ENCODE measurements around the gene CHST1. TPM values are rescaled to one million over a fixed set of nuclear protein-coding genes. Genes with fewer than 3 reads are reported as not detected.

Gene CHST1
- total and polyA plus RNA-seq, 10 of the 15 experiments (the other 5 are each of a cell fraction or from before 2014, with no cell fraction given), result not detected

DNA sequence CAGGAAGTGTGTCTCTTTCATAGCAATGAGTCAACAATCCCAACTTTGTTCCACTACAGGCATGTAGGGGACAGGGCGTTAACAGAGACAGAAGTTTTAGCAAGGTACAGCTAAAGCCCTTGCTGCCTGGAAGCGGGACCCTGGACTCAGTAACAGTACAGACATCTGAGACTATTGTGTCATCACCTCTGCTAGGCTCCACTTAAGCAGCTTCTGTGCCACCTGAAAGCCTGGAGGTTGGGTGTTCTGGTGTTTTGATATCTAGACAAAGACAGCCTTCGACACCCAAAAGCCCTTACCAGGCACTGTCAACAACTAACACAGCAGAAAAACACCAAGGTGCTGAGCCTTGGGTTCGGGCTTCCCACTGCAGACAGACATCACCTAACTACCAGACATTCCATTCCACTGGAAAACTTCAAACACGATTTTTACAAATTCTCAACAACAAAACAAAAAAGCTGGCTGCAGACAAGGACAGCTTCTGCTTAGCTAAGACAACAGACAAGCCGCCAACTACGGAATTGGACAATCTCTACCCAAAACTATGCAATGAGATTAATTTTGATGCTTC is 20.6 kb upstream of the CHST1 start:
- ChIA-PET CTCF (no interaction called here), RAD21 (ENCODE audit: unreplicated experiment) (no interaction called here), POLR2A (no interaction called here), SMC1A (ENCODE audit: uncharacterized antibody, unreplicated experiment) (no interaction called here)
- DNase-seq (ENCODE audit: low read depth, low spot score), result no peak
- TF ChIP-seq, protein P1, sequence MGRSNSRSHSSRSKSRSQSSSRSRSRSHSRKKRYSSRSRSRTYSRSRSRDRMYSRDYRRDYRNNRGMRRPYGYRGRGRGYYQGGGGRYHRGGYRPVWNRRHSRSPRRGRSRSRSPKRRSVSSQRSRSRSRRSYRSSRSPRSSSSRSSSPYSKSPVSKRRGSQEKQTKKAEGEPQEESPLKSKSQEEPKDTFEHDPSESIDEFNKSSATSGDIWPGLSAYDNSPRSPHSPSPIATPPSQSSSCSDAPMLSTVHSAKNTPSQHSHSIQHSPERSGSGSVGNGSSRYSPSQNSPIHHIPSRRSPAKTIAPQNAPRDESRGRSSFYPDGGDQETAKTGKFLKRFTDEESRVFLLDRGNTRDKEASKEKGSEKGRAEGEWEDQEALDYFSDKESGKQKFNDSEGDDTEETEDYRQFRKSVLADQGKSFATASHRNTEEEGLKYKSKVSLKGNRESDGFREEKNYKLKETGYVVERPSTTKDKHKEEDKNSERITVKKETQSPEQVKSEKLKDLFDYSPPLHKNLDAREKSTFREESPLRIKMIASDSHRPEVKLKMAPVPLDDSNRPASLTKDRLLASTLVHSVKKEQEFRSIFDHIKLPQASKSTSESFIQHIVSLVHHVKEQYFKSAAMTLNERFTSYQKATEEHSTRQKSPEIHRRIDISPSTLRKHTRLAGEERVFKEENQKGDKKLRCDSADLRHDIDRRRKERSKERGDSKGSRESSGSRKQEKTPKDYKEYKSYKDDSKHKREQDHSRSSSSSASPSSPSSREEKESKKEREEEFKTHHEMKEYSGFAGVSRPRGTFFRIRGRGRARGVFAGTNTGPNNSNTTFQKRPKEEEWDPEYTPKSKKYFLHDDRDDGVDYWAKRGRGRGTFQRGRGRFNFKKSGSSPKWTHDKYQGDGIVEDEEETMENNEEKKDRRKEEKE (IDR thresholded peaks at IDR 0.05), result no peak
- TF ChIP-seq RCOR1 (conservative IDR thresholded peaks at IDR 0.05; ENCODE audit: low read depth, low read length), result no peak
- TF ChIP-seq SREBF2 (IDR thresholded peaks at IDR 0.05; ENCODE audit: low read length), result no peak
- TF ChIP-seq NFXL1 (IDR thresholded peaks at IDR 0.05; ENCODE audit: borderline replicate concordance), result no peak
- Histone ChIP-seq H3K4me1 (ENCODE audit: control insufficient read depth, insufficient read depth, low read length) (no peaks in the 10 kb centered on the region), H3K4me3 (no peak overlapping the region), H2AFZ (ENCODE audit: control insufficient read depth, low read depth, low read length) (no peak overlapping the region), H3K27me3 (replicated peaks in 1 of 2; ENCODE audit: control insufficient read depth in 2 of 2, insufficient read depth in 2 of 2, low read length in 1 of 2) (peaks cover 0 to 3% of the 10 kb centered on the region in 2 experiments; a peak in 3 of 4 replicates), H4K20me1 (ENCODE audit: control insufficient read depth, insufficient read depth) (no peaks in the 10 kb centered on the region), H3K9me3 (replicated peaks; ENCODE audit: control insufficient read depth, insufficient read depth, low read length) (no peaks in the 10 kb centered on the region), H3K9ac (ENCODE audit: control insufficient read depth, insufficient read depth, low read length) (no peak overlapping the region), H3K79me2 (ENCODE audit: control insufficient read depth, insufficient read depth, low read length) (no peaks in the 10 kb centered on the region), H3K36me3 (ENCODE audit: control insufficient read depth in 2 of 2, insufficient read depth in 2 of 2, low read length in 1 of 2) (no peaks in the 10 kb centered on the region), H3K27ac (ENCODE audit: control insufficient read depth, insufficient read depth) (no peak overlapping the region), H3K4me2 (ENCODE audit: control insufficient read depth, insufficient read depth) (no peak overlapping the region)
- no peak for ATAC-seq
- intact Hi-C loops (cut with micrococcal nuclease; ENCODE audit: unreplicated experiment) (no loop called here), in situ Hi-C loops (cut with MboI) (no loop called here)
- no peak for FAIRE-seq
- BruUV-seq (replicated peaks), result no TSS peak
- WGBS (ENCODE audit: insufficient coverage, insufficient replicate concordance, low lambda C conversion rate, missing lambda C conversion rate), result 30% methylated on average over 7 of the region's 7 CpGs

DNA sequence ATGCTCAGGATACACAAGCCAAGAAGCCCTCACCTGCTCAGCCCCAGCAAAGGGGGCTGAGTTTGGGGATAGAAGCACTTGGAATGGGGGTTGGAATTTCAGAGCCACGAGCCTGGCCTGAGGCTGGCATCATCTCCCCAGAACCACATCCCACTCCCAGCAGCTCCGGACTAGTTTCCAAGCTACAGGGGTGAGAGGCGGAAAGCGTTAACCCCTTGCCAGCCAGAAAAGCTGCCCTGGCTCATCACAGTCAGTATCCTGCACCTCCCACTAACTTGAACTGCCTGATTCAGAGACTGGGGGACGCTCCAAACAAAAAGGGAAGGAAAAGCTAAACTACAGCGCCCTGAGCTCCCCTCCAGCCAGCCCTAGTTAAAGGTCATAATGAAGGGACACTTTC is 19.0 kb upstream of the CHST1 start:
- Histone ChIP-seq H3K4me3 (no peak overlapping the region), H3K27ac (ENCODE audit: control insufficient read depth, insufficient read depth) (no peak overlapping the region), H3K4me1 (ENCODE audit: control insufficient read depth, insufficient read depth, low read length) (no peaks in the 10 kb centered on the region), H3K36me3 (ENCODE audit: control insufficient read depth in 2 of 2, insufficient read depth in 2 of 2, low read length in 1 of 2) (no peaks in the 10 kb centered on the region), H4K20me1 (ENCODE audit: control insufficient read depth, insufficient read depth) (no peaks in the 10 kb centered on the region), H3K27me3 (replicated peaks in 1 of 2; ENCODE audit: control insufficient read depth in 2 of 2, insufficient read depth in 2 of 2, low read length in 1 of 2) (peaks cover 0 to 3% of the 10 kb centered on the region in 2 experiments; a peak in 3 of 4 replicates), H3K9ac (ENCODE audit: control insufficient read depth, insufficient read depth, low read length) (no peak overlapping the region), H3K79me2 (ENCODE audit: control insufficient read depth, insufficient read depth, low read length) (no peaks in the 10 kb centered on the region), H3K9me3 (replicated peaks; ENCODE audit: control insufficient read depth, insufficient read depth, low read length) (no peaks in the 10 kb centered on the region), H3K4me2 (ENCODE audit: control insufficient read depth, insufficient read depth) (no peak overlapping the region), H2AFZ (ENCODE audit: control insufficient read depth, low read depth, low read length) (no peak overlapping the region)
- FAIRE-seq (no peak), DNase-seq (ENCODE audit: low read depth, low spot score) (no peak), ATAC-seq (no peak)
- TF ChIP-seq RB1 (IDR thresholded peaks at IDR 0.05; ENCODE audit: borderline replicate concordance), result no peak
- no peak for TF ChIP-seq SMAD5 (IDR thresholded peaks at IDR 0.05; ENCODE audit: low read depth)
- TF ChIP-seq, protein P2, sequence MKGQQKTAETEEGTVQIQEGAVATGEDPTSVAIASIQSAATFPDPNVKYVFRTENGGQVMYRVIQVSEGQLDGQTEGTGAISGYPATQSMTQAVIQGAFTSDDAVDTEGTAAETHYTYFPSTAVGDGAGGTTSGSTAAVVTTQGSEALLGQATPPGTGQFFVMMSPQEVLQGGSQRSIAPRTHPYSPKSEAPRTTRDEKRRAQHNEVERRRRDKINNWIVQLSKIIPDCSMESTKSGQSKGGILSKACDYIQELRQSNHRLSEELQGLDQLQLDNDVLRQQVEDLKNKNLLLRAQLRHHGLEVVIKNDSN (IDR thresholded peaks at IDR 0.05; ENCODE audit: borderline replicate concordance, extremely low read length, insufficient read depth, low read depth, low read length), result no peak
- TF ChIP-seq, protein P3, sequence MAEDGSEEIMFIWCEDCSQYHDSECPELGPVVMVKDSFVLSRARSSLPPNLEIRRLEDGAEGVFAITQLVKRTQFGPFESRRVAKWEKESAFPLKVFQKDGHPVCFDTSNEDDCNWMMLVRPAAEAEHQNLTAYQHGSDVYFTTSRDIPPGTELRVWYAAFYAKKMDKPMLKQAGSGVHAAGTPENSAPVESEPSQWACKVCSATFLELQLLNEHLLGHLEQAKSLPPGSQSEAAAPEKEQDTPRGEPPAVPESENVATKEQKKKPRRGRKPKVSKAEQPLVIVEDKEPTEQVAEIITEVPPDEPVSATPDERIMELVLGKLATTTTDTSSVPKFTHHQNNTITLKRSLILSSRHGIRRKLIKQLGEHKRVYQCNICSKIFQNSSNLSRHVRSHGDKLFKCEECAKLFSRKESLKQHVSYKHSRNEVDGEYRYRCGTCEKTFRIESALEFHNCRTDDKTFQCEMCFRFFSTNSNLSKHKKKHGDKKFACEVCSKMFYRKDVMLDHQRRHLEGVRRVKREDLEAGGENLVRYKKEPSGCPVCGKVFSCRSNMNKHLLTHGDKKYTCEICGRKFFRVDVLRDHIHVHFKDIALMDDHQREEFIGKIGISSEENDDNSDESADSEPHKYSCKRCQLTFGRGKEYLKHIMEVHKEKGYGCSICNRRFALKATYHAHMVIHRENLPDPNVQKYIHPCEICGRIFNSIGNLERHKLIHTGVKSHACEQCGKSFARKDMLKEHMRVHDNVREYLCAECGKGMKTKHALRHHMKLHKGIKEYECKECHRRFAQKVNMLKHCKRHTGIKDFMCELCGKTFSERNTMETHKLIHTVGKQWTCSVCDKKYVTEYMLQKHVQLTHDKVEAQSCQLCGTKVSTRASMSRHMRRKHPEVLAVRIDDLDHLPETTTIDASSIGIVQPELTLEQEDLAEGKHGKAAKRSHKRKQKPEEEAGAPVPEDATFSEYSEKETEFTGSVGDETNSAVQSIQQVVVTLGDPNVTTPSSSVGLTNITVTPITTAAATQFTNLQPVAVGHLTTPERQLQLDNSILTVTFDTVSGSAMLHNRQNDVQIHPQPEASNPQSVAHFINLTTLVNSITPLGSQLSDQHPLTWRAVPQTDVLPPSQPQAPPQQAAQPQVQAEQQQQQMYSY (CRISPR knock-in tag; IDR thresholded peaks at IDR 0.05), result no peak
- no peak for TF ChIP-seq PAX5 (IDR thresholded peaks at IDR 0.05; ENCODE audit: borderline replicate concordance, low read depth, low read length)
- WGBS (ENCODE audit: insufficient coverage, insufficient replicate concordance, low lambda C conversion rate, missing lambda C conversion rate), result 31% methylated on average over 6 of the region's 6 CpGs
- intact Hi-C loops (cut with micrococcal nuclease; ENCODE audit: unreplicated experiment) (no loop called here), in situ Hi-C loops (cut with MboI) (no loop called here)
- CTCF ChIA-PET, result no interaction called here
- POLR2A ChIA-PET, result no interaction called here
- SMC1A ChIA-PET (ENCODE audit: uncharacterized antibody, unreplicated experiment), result no interaction called here
- RAD21 ChIA-PET (ENCODE audit: unreplicated experiment), result no interaction called here
- BruUV-seq (replicated peaks), result no TSS peak
